Hematopoietic multipotent progenitor cell treated with erythropoietin and hydrocortisone succinate and interleukin-3 and kit ligand, for 6 days (in vitro differentiated cells): ENCODE data around the gene TRIP13.
"Not testable (repeated sequence)": the region's sequence is repeated elsewhere in the genome, so short reads cannot be mapped to it uniquely, and the experiment has no call there.

Source experiments
- DNase-seq: peaks from one replicate; pipeline ENCODE4 v3.0.0-alpha.2; 2015

Gene TRIP13, protein sequence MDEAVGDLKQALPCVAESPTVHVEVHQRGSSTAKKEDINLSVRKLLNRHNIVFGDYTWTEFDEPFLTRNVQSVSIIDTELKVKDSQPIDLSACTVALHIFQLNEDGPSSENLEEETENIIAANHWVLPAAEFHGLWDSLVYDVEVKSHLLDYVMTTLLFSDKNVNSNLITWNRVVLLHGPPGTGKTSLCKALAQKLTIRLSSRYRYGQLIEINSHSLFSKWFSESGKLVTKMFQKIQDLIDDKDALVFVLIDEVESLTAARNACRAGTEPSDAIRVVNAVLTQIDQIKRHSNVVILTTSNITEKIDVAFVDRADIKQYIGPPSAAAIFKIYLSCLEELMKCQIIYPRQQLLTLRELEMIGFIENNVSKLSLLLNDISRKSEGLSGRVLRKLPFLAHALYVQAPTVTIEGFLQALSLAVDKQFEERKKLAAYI

DNA sequence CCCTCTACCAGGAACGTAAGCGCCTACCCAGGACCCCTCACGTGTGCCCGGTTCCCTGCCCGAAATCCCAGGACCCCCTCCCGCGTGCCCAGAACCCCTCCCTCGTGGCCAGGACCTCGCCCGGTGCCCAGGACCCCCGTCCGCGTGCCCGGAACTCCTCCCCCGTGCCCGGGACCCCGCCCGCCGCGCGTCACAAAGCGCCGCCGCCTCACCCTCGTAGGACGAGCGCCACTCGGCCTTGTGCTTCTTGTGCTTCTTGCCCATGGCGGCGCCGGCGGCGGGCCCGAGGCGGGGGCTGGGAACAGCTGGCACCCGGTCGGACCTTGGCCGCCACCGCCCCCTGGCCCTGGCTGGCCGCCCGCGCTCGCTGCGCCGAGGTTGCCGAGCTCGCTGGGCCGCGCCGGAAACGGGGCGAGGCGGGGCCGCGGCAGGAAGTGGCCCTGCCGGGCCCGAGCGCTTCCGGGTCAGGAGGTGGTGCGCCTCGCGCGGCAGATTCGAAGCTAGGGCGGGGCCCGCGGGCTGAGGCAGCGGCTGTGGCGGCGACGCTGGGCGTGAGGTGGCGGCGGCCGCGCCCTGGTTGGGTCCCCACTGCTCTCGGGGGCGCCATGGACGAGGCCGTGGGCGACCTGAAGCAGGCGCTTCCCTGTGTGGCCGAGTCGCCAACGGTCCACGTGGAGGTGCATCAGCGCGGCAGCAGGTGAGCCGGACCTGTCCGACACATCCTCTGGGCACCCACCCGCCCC is at the start of gene TRIP13, which contains the start of gene BRD9:
TSS of gene TRIP13 (plus strand) at position 491 of the 743 bp plus-strand sequence. CDS start at position 606, 115 bp downstream.
TSS of gene BRD9 (minus strand) at position 408 of the 743 bp plus-strand sequence. CDS start at position 264, 144 bp downstream.
- DNase-seq: peak; percentile 92

DNA sequence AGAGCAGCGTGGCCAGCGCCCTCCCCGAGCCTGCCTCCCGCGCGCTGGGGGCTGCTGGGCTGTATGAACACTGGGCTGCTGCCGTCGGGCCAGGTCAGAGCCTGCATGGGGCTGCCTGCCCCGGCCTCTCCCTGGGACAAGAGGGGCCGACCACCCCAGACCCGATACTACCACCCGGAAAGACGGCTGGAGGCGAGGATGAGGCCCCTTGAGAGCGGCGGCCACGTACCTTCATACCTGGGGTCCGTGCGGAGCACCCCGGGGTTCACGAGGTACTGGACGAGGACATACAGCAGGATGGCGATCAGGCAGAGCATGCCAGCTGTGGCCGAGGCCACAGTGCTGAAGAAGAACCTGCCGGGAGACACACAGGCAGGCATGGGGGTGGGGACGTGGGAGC is 49.3 kb upstream of the TRIP13 start:
- not testable (repeated sequence) for DNase-seq

DNA sequence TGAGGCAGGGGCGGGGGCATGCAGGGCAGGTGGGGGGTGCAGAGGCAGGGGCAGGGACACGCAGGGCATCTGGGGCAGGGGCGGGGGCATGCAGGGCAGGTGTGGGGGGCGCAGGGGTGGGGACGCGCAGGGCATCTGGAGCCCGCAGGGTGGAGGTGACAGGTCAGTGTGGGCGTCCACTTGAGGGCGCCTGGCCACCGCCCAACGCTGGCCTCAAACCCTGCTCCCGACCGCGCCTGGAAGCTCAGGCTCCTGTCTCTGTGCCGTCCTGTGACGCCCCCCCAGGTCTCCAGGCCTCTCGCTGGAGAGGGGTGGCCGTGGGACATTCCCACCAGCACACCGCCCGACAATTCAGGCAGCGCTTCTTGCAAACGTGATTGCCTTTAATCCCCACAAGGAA is 48.8 kb upstream of the TRIP13 start:
- DNase-seq: not testable (repeated sequence)

DNA sequence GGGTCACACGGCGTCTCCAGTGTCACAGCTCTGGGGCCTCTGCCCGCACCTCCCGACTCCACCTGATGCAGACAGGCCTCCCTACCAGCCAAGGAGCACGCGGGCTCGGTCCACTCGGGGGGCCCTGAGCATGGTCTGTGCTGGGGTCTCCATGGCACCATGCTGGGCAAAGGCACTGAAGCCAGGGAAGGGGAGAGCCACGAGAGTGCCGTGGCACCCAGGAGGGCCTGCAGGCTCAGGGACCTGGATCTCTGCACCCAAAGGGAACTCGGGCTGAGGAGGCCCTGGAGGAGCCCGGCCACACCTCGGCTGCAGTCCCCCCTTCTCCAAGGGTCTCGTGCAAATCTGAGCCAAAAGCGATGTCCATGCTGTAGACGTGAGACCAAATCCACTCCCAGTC is 48.3 kb upstream of the TRIP13 start:
- DNase-seq: not testable (repeated sequence)

DNA sequence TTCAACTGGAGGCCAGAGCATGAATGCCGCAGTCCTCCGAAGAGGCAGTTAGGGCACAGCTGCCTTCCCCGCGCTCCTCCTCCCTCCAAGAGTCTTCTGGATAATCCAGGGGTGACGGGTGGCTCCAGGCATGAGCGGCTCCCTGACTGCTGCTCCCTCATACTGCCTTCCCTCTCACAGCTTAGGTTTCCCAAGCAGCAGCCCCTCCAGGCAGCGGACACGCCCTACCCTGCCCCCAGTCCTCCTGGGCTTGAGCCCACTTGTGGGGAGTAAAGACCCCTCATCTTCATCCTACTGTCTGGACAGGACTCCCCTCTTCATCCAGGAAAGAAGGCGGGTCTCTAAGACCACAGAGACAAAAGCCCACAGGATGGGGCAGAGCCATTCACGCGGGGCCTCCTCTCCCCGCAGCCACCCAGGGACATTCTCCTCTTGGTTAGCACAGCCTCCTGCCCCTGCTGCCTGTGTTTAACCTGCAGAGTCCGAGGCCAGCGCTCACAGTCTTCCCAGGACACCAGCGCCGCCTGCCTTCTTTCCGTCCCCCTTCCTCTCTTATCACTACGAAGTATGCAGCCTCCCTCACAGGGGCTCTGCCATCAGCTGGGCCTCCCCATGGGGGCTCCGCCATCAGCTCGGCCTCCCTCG is 47.5 kb upstream of the TRIP13 start:
- not testable (repeated sequence) for DNase-seq

DNA sequence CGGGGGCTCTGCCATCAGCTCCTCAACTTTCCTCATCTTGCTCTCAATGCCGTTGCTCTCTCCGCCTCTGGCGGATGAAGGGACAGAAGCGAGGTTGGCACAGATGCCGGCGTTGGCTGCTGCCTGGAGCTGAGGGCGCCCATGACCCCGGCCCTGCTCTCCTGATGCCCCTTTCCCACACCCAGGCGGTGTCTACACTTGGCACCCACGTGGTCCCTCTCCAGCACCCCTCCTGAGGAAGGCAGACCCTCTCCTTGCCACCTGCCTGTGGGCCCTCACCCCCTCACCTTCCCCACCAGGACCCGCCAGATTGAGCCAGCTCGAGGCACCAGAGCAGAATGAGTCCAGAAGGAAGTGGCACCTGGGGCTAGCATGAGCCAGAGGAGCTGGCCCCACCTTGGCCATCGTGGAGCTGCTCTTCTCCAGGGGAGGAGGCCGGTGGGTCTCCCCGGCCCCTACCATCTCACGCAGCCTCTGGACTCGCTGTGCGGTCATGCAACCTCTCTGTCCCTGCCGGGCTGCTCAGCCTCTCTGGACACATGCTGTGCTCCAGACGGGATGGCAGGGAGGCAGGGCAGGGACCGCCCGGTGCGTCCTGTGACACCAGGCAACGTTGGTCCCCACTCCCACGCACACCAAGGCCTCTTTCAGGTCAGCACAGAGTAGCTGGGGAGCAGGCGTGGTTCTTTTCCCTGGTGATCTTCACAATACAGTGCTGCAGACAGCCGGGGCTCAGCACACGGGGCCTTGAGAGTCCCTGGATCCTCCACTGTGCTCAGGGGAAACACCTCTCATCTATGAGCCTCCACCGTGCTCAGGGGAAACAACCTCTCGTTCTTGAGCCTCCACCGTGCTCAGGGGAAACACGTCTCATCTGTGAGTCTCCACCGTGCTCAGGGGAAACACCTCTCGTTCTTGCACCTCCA is 46.7 kb upstream of the TRIP13 start:
- DNase-seq: not testable (repeated sequence)

DNA sequence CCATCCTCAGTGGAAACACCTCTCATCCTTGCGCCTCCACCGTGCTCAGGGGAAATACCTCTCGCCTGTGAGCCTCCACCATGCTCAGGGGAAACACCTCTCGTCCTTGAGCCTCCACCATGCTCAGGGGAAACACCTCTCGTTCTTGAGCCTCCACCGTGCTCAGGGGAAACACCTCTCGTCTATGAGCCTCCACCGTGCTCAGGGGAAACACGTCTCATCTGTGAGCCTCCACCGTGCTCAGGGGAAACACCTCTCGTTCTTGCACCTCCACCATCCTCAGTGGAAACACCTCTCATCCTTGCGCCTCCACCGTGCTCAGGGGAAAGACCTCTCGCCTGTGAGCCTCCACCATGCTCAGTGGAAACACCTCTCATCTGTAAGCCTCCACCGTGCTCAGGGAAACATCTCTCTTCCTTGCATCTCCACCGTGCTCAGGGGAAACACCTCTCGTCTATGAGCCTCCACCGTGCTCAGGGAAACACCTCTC is 46.0 kb upstream of the TRIP13 start:
- not testable (repeated sequence) for DNase-seq

DNA sequence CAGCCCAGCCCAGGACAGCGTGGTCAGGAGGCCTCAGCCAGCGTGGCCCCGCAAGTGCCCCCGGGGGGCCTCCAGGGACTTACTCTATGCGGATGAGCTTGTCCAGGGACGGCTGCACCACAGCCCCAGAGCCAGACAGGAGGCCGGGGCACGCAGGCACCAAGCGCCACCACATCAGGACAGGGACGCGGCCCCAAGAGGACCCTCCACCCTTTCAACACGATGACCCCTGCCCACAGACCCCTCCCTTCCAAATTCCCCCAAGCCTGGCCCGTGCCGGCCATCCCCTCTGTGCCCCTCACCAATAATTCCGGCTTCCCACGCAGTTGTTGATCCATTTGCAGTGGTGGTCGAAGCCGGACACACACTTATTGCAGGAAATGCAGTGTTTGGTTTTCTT is 45.5 kb upstream of the TRIP13 start:
- not testable (repeated sequence) for DNase-seq

DNA sequence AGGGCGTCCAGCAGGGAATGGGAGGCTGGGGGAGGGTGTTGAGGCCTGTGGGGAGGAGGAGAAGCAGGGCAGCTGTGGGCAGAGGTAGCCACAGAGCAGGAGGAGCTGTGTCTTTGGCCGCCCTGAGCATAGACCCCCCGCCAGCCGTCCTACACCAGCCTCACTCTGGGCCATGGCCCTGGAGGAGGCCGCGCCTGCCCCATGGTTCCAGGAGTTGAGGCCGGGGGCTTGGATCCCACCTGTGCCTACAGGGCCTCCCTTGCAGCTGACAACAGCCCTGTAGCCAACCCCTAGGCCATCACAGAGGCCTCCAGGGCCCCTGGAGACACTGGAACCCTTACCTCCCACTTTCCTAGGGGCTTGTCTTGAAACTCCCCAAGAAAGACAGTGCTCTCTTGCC is 44.9 kb upstream of the TRIP13 start:
- not testable (repeated sequence) for DNase-seq

DNA sequence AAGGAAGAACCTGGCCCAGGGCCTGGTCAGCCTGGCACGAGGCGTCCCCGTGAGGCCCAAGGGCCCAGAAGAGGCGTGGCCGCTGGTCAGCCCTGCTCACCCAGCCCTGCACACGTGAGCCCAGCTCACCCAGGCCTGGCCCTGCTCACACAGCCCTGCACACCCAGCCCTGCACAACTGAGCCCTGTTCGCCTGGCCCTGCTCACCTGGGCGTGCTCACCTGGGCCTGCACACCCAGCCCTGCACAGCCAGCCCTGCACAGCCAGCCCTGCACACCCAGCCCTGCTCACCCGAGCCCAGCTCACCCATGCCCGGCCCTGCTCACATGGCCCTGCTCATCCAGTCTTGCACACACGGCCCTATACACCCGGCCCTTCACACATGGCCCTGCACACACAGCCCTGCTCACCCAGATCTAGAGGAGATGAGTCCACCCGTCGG is 44.0 kb upstream of the TRIP13 start:
- no peak for DNase-seq

DNA sequence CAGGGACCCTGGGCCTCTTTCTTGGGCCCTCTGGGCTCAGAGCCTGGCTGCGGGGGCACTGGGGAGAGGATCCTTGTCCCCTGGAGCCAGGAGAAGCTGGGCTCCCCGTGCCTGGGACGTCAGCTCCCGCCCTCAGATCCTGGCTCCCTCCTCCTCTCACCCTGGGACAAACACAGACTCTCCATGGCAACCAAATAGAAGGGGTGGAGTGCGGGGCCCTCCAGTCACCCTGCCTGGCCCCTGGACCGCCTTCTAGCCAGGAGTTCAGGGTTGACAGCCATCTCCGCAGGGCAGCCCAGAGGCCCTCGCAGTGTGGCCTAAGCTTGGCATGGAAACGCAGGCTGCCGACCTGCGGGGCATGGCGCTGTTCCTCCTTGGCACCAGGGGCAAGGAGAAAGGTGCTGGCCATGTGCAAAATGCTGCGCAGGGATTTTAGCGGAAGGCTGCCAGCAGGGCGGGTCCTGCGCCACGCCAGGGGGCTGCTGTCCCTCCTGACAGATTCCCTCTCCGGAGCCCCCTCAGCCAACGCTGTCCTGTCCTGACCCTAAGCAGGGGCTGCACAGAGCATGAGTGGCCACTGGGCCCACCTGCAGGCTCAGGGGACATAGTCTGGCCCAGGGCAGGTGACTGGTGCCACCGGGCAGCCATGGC is 42.9 kb upstream of the TRIP13 start:
- DNase-seq: no peak

DNA sequence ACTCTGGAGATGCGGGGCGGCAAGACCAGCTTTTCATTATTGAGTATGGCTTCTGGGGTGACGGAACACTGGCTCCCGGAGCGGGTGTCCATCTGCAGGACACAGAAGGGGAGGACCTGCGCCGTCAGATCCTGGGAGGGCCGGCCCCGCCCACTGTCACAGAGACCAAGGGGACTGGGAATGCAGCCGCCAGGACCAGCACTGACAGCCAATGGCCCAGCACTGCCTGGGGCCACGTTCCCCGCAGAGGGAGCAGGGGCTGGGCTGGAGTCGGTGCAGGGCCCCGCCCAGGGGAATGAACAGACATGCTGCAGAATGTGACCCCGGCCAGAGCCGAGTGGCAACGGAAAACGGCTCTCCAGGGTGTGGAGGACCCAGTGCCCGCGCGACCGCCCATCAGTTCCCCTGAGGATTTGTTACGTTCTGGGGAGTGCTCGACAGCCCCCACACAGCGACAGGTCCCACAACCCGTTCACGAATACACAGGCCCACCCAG is 42.1 kb upstream of the TRIP13 start, which contains the start of gene ZDHHC11:
TSS of gene ZDHHC11 (minus strand) at position 476 of the 496 bp plus-strand sequence. CDS start at position 92, 384 bp downstream.
- DNase-seq: no peak

DNA sequence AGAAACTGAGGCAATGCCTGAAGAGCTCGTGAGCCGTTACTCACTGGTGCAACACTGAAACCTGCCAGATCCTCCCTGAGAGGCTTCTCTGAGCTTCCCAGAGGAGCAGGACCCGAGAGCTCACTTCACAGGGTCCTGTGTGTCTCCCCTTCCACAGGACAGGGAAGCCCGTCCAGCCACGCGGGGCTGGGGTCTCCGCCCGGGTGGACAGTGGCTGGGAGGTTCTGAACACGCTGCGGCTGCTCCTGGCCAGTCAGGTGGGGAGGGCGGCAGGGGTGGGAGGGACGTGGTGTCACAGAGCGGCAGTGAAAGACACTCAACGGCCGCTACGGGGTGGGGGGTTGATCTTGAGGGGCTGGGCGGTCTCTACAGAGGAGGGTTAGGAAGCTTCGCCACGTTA is 41.6 kb upstream of the TRIP13 start:
- DNase-seq: no peak

DNA sequence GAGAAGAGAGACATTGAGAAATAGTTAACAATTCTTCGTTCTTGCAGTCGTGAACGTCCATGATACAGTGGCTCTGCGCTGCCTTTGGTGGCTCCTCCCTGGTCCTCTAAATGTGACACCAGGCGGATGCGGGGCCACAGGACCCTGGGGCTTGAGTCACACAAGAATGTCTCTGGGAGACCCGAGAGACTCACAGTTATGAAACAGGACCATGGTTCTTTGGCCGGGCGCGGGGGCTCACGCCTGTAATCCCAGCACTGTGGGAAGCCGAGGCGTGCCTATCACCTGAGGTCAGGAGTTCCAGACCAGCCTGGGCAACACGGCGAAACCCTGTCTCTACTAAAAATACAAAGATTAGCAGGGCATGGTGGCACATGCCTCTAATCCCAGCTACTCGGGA is 41.1 kb upstream of the TRIP13 start:
- no peak for DNase-seq

DNA sequence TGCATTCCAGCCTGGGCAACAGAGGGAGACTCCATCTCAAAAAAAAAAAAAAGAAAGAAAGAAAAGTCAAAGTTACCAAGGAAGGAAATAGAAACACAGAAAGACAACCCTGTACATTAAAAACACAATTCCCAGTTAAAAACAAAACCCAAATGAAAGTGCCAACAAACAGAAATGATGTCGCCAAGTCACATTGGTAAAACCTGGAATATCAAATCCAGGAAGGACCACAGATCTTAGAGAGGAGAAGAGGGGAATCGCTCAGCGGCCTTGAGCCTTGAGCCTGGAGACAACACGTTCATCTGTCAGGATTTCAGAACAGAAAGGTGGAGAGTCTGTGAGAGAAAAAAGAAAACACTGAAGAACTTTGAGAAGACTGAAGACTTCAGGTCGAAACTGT is 40.7 kb upstream of the TRIP13 start:
- no peak for DNase-seq

DNA sequence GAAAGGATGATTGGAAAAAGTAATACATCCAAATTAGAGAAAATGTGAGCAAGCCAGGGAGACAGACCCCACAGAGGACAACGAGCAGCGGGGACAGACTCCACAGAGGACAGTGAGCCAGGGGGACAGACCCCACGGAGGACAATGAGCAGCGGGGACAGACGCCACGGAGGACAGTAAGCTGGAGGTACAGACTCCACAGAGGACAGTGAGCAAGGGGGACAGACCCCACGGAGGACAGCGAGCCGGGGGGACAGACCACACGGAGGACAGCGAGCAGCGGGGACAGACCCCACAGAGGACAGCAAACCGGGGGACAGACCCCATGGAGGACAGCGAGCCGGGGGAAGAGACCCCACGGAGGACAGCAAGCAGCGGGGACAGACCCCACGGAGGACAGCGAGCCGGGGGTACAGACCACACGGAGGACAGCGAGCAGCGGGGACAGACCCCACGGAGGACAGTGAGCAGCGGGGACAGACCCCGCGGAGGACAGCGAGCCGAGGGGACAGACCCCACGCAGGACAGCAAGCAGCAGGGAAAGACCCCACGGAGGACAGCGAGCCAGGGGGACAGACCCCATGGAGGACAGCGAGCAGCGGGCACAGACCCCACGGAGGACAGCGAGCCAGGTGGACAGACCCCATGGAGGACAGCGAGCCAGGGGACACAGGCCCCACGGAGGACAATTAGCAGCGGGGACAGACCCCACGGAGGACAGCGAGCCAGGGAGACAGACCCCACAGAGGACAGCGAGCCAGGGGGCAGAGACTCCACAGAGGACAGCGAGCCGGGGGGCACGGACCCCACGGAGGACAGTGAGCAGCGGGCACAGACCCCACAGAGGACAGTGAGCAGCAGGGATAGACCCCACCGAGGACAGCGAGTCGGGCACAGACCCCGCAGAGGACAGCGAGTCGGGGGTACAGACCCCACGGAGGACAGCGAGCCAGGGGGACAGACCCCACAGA is 40.0 kb upstream of the TRIP13 start:
- no peak for DNase-seq

DNA sequence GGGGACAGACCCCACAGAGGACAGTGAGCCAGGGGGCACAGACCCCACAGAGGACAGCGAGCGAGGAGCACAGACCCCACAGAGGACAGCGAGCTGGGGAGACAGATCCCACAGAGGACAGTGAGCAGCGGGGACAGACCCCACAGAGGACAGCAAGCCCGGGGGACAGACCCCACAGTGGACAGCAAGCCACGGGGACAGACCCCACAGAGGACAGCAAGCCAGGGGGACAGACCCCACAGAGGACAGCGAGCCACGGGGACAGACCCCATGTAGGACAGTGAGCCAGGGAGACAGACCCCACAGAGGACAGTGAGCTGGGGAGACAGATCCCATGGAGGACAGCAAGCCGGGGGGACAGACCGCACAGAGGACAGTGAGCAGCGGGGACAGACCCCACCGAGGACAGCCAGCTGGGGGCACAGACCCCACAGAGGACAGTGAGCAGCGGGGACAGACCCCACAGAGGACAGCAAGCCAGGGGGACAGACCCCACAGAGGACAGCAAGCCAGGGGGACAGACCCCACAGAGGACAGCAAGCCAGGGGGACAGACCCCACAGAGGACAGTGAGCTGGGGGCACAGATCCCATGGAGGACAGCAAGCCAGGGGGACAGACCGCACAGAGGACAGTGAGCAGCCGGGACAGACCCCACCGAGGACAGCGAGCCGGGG is 39.1 kb upstream of the TRIP13 start:
- not testable (repeated sequence) for DNase-seq

DNA sequence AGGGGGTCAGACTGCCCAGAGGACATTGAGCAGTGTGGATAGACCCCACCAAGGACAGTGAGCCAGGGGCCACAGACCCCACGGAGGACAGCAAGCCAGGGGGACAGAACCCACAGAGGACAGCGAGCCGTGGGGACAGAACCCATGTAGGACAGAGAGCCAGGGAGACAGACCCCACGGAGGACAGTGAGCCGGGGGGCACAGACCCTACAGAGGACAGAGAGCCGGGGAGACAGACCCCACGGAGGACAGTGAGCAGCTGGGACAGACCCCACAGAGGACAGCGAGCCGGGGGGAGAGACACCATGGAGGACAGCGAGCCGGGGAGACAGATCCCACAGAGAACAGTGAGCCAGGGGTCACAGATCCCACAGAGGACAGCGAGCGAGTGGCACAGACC is 38.5 kb upstream of the TRIP13 start:
- DNase-seq: no peak
